MM.1S (cell line): Measurements from ENCODE around the gene WAS.

Source experiments
- DNase-seq: peaks from one replicate; pipeline ENCODE4 v3.0.0-alpha.2; 2015
- H2AFZ ChIP-seq: fragments of 300-600 bp; sonication (generic); 2 replicates; pipeline ENCODE4 v1.6.0; 2016; ENCODE audit warnings: antibody characterized with exemption, low read length
- H3F3A ChIP-seq: fragments of 300-600 bp; sonication (generic); 2 replicates; pipeline ENCODE4 v1.6.1; 2016; ENCODE audit warnings: mild to moderate bottlenecking, antibody characterized with exemption, low read length, moderate library complexity, mixed read lengths; ENCODE audit not compliant: insufficient read depth
- H3K27ac ChIP-seq: fragments of 300-600 bp; sonication (generic); 2 replicates; pipeline ENCODE4 v1.5.1; 2016; ENCODE audit warnings: mild to moderate bottlenecking, low read length
- H3K27me3 ChIP-seq: fragments of 300-600 bp; sonication (generic); replicated peaks from 2 replicates; pipeline ENCODE4 v1.6.0; 2016; ENCODE audit warnings: low read length; ENCODE audit not compliant: insufficient read depth
- H3K36me3 ChIP-seq: fragments of 300-600 bp; sonication (generic); replicated peaks from 2 replicates; pipeline ENCODE4 v1.6.1; 2016; ENCODE audit warnings: mild to moderate bottlenecking, low read length, mixed read lengths; ENCODE audit not compliant: insufficient read depth
- H3K4me1 ChIP-seq: fragments of 300-600 bp; sonication (generic); 2 replicates; pipeline ENCODE4 v1.6.1; 2016; ENCODE audit warnings: low read length, mixed read lengths
- H3K4me2 ChIP-seq: fragments of 300-600 bp; sonication (generic); 2 replicates; pipeline ENCODE4 v1.6.0; 2016; ENCODE audit warnings: low read depth, low read length
- H3K4me3 ChIP-seq: fragments of 300-600 bp; sonication (generic); 2 replicates; pipeline ENCODE4 v1.5.1; 2016; ENCODE audit warnings: low read length, mixed read lengths
- H3K79me2 ChIP-seq: fragments of 300-600 bp; sonication (generic); 2 replicates; pipeline ENCODE4 v1.6.1; 2016; ENCODE audit warnings: mixed run types, low read length, mixed read lengths
- H3K9ac ChIP-seq: fragments of 300-600 bp; sonication (generic); 2 replicates; pipeline ENCODE4 v1.6.1; 2016; ENCODE audit warnings: low read length, mixed read lengths
- H3K9me2 ChIP-seq: fragments of 300-600 bp; sonication (generic); replicated peaks from 2 replicates; pipeline ENCODE4 v1.6.1; 2016; ENCODE audit warnings: mild to moderate bottlenecking, low read length, mixed read lengths; ENCODE audit not compliant: insufficient read depth
- H3K9me3 ChIP-seq: fragments of 300-600 bp; sonication (generic); replicated peaks from 2 replicates; pipeline ENCODE4 v1.6.1; 2016; ENCODE audit warnings: mild to moderate bottlenecking, low read length, mixed read lengths; ENCODE audit not compliant: insufficient read depth
- H4K20me1 ChIP-seq: fragments of 300-600 bp; sonication (generic); 2 replicates; pipeline ENCODE4 v1.6.1; 2016; ENCODE audit warnings: mild to moderate bottlenecking, low read length, moderate library complexity, mixed read lengths; ENCODE audit not compliant: insufficient read depth
- EZH2 ChIP-seq: fragments of 300-600 bp; sonication (generic); optimal IDR thresholded peaks from 2 replicates; pipeline ENCODE3; 2017; ENCODE audit warnings: low read depth, mild to moderate bottlenecking, antibody characterized with exemption, low read length, mixed read lengths
- EZH2phosphoT487 ChIP-seq: fragments of 300-600 bp; sonication (generic); IDR thresholded peaks from 2 replicates; pipeline ENCODE4 v1.6.1; 2018; ENCODE audit warnings: antibody characterized with exemption, low read length
- TF ChIP-seq, protein P1 (sequence below): fragments of 300-600 bp; sonication (generic); IDR thresholded peaks from 2 replicates; pipeline ENCODE4 v1.5.1; 2016; ENCODE audit warnings: antibody characterized with exemption, low read length, mixed read lengths

Gene WAS

DNA sequence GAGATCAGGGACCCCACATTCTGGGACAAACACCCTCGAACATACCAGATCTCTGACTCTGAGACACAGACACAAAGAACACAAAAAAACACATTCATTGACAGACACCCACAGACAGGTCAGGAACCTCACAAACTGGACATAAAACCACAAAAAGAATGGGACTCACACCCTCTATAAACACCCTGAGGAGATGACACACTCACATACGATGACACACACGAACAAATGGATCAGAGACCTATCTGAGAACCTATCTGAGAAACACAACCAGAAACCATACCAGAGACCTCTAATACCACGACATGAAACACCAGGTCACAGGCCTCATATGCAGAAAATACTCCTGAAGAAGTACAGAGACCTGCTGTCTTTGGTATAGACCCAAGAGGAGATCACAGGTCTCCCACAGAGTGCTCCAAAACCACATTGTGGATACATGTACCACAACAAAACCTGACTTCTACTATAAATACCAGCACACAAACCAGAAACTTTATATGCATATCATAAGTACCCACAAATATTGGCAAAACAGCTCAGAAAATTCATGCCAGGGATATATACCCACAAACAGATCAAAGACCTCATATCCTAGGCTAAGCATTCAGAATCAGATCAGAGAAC, 32.4 kb downstream of the WAS start:
- Histone ChIP-seq H3K27me3 (no peaks in the 10 kb centered on the region), H4K20me1 (no peaks in the 10 kb centered on the region), H2AFZ (no peak overlapping the region), H3K4me1 (no peaks in the 10 kb centered on the region), H3K9me2 (no peaks in the 10 kb centered on the region), H3K4me3 (no peak overlapping the region), H3F3A (no peaks in the 10 kb centered on the region), H3K9me3 (no peaks in the 10 kb centered on the region), H3K4me2 (no peak overlapping the region), H3K9ac (no peak overlapping the region), H3K36me3 (no peaks in the 10 kb centered on the region), H3K79me2 (no peaks in the 10 kb centered on the region), H3K27ac (no peak overlapping the region)
- TF ChIP-seq, protein P1, sequence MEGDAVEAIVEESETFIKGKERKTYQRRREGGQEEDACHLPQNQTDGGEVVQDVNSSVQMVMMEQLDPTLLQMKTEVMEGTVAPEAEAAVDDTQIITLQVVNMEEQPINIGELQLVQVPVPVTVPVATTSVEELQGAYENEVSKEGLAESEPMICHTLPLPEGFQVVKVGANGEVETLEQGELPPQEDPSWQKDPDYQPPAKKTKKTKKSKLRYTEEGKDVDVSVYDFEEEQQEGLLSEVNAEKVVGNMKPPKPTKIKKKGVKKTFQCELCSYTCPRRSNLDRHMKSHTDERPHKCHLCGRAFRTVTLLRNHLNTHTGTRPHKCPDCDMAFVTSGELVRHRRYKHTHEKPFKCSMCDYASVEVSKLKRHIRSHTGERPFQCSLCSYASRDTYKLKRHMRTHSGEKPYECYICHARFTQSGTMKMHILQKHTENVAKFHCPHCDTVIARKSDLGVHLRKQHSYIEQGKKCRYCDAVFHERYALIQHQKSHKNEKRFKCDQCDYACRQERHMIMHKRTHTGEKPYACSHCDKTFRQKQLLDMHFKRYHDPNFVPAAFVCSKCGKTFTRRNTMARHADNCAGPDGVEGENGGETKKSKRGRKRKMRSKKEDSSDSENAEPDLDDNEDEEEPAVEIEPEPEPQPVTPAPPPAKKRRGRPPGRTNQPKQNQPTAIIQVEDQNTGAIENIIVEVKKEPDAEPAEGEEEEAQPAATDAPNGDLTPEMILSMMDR: no peak
- no peak for TF ChIP-seq EZH2phosphoT487
- no peak for TF ChIP-seq EZH2
- DNase-seq: no peak

- H3K27me3 ChIP-seq: no peaks in the 10 kb centered on the region
- H3K9me3 ChIP-seq: no peaks in the 10 kb centered on the region
- DNase-seq: no peak
- TF ChIP-seq EZH2phosphoT487 (no peak), EZH2 (no peak)
- TF ChIP-seq, protein P1: no peak
- no peaks in the 10 kb centered on the region for H3K36me3 ChIP-seq
- H3F3A ChIP-seq: no peaks in the 10 kb centered on the region
- no peak overlapping the region for H3K27ac ChIP-seq
- H4K20me1 ChIP-seq: no peaks in the 10 kb centered on the region
- no peak overlapping the region for H3K4me2 ChIP-seq
- H3K79me2 ChIP-seq: no peaks in the 10 kb centered on the region
- H3K9me2 ChIP-seq: no peaks in the 10 kb centered on the region
- H2AFZ ChIP-seq: no peak overlapping the region
- H3K4me1 ChIP-seq: no peaks in the 10 kb centered on the region
- H3K9ac ChIP-seq: no peak overlapping the region
- no peak overlapping the region for H3K4me3 ChIP-seq
Measured at GRCh38 chrX:48719958-48720357, 36.4 kb downstream of the WAS start.

- H2AFZ ChIP-seq: no peak overlapping the region
- no peaks in the 10 kb centered on the region for H3K36me3 ChIP-seq
- no peaks in the 10 kb centered on the region for H3K79me2 ChIP-seq
- no peak overlapping the region for H3K4me2 ChIP-seq
- no peaks in the 10 kb centered on the region for H4K20me1 ChIP-seq
- no peak for DNase-seq
- H3F3A ChIP-seq: no peaks in the 10 kb centered on the region
- no peaks in the 10 kb centered on the region for H3K9me2 ChIP-seq
- H3K9me3 ChIP-seq: no peaks in the 10 kb centered on the region
- H3K27me3 ChIP-seq: no peaks in the 10 kb centered on the region
- H3K4me3 ChIP-seq: no peak overlapping the region
- H3K27ac ChIP-seq: no peak overlapping the region
- TF ChIP-seq EZH2 (no peak), EZH2phosphoT487 (no peak)
- TF ChIP-seq, protein P1: no peak
- H3K9ac ChIP-seq: no peak overlapping the region
- no peaks in the 10 kb centered on the region for H3K4me1 ChIP-seq
Measured at GRCh38 chrX:48720577-48721250, 37.1 kb downstream of the WAS start.
